HG02763 (cell line): Measurements from ENCODE around the gene WNT3.
"Not testable (repeated sequence)": the region's sequence is repeated elsewhere in the genome, so short reads cannot be mapped to it uniquely, and the experiment has no call there.

ENCODE experiments used
- ATAC-seq: cut with Tn5 transposase; IDR thresholded peaks from one replicate; pipeline ENCODE4 v1.9.1; 2021; ENCODE audit warnings: mild to moderate bottlenecking, moderate library complexity; ENCODE audit not compliant: unreplicated experiment

WNT3 gene

DNA sequence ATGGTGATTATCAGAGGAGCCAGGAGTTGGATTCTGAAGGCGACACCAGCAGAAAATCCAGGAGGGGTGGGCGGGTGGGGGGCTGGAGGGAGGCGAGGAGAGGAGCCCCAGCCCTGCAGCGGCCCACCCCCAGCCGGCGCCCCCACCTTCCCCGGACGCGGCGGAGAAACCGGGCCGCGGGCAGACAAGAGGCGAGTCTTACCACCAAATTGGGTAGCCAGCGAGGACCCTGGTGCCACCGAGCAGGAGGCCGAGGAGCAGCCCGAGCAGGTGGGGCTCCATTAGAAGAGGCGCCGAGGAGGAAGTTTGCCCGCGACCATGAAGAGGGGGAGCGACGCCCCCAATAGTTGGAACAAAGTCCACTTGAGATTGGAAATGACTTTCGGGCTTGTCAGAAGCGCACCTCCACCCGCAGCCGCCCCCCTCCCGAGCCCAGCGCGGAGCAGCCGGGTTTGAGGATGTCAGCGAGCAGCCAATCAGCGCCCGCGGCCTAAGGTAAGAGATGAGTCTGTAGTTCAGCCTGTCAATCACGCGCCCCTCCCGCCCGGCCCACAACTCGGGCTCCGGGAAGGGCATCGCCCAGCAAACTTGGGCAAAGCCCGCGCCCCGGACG is at the start of gene WNT3:
TSS of gene WNT3 (minus strand) at position 377 of the 613 bp plus-strand sequence. CDS start at position 282, 95 bp downstream.
- ATAC-seq: no peak

DNA sequence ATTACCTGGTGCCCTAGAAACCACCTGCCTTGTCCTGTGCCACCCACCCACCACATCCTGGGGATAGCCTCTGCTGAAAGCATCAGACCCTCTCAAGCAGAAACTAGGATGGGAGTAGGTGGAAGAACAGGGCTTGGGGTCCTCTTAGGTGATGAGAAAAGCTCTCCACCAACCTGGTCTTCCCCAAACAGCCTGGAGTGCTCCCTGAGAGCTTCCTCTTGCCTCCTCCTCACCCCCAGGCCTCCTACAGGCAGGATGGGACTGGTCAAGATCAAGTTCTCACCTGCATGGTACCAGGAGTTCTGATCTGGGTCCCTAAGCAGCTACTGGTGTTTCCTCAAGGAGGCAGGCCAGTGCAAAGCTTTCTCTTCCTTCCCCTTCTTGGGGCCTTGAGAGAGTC is 48.3 kb upstream of the WNT3 start:
- ATAC-seq: no peak

DNA sequence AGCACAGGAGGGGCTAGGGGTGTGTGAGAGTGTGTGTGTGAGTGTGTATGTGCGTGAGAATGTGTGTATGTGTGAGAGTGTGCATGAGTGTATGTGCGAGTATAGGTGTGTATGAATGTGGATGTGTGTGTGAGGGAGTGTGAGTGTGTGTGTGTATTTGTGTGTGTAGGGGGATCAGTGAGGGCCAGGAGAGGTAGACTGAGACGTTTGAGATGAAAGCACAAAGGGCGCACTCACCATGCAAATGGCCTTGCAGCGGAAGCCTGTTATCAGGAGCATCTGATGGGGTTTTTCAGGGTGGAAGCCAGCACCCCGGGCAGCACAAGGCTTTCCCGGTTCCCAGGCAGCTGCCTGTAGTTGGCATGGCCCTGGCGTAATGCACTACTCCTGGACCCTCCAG is 47.8 kb upstream of the WNT3 start:
- ATAC-seq: no peak

DNA sequence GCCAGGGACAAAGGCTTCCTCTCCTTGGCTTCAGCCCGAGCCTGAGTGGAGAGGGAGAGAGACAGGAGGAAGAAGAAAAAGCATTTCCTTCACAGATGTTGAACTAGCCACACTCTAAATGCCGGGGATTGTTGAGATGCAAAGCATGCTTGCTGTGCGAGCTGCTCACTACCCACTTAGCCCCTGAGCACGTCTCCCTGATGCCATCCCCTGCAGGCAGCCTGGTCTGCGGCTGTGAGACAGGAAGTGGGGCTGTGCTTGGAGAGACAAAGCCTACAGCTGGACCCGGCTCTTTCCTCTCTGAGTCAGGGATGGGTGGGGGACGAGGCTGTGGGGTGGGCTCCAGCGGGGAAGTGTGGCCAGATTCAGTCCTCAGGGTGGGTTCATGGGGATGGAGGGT is 46.6 kb upstream of the WNT3 start:
- ATAC-seq: no peak

GRCh38 chr17:46863383-46864121 is 45.1 kb upstream of the WNT3 start:
- ATAC-seq: no peak

DNA sequence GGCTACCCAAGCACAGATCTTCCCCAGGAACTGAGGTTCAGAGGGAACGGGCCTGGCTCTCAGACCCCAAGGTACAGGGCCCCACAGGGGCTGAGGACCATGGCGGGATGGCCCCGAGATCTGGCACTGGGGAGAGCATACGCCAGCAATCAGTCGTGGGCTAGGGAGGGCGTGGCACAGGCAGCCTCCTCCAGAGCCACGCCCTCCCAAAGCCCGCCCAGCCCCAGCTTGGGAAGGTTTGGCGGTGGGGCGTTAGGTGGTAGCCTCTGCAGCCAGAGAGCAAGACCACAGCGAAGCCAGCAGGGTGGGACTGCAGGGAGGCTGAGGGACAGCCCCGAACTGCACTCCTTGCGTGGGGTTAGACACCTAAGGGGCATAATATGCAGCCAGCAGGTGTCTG is 44.5 kb upstream of the WNT3 start:
- ATAC-seq: no peak

GRCh38 chr17:46859996-46860395 is 41.5 kb upstream of the WNT3 start:
- ATAC-seq: no peak

DNA sequence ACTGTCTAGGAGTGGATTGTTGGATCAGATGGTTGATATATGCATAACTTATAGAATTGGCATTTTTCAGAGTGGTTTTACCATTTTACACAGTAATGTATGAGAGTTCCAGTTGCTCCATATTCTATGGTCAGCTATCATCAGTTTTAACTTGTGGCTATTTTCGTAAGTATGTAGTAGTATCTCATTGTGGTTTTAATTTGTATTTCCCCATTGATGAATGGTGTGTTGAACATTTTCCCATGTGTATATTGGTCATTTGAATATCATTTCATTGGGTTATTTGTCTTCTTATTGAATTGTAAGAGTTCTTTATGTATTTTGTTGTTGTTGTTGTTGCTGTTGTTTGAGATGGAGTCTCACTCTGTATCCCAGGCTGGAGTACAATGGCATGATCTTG is 39.1 kb upstream of the WNT3 start:
- ATAC-seq: no peak

DNA sequence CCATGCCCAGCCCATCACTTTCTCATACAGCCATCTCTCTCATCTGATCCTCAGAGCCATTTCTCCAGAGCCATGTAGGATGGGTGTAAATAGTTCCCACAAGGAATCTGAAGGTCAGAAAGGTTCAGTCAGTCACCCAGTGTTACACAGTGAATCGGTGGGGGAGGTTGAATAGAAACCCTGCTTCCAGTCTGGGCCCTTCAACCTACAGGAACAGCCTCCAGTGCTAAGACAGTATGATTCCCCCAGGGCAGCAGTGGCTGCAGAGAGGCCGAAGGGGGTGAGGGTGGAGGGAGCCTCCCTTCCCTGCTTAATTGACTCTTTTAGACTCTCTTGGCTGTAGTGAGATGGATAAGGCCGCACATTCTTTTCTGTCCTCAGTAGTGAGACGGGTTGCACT is 36.5 kb upstream of the WNT3 start:
- ATAC-seq: no peak

DNA sequence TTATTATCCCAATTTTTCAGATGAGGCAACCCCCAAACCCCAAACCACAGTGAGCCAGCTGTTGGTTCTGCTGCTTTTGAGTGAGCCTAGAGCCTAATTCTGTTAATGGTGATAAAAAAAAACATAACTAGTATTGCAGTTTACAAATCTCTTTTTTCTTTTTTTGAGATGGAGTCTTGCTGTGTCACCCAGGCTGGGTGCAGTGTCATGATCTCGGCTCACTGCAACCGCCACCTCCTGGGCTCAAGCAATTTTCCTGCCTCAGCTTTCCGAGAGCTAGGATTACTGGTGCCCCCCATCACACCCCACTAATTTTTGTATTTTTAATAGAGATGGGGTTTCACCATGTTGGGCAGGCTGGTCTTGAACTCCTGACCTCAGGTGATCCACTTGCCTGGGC is 36.0 kb upstream of the WNT3 start:
- no peak for ATAC-seq

DNA sequence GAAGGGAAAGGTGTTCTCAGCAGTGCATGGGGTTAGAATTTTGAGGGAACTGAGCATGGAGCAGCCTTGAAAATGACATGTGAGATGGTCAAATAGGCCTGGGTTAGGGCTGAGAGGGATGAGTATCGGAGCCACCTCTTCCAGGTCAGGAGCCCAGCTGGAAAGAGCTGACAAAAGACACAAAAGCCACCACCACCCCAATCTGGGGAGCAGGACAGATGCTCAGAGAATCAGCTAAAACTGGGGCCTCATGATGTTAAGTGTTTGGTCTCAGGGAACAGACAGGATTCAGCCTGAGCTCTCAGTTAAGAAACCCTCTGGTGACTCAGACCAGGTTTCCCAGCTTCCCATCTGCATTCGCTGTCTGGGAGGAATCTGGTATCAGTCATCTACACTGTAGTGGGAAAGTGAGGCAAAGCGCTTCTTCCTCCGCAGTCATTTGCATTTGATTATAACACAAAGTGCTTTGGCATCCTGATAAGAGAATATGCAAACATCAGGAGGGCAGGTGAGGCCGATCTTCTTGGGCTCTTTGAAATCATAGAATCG is 35.5 kb upstream of the WNT3 start:
- no peak for ATAC-seq

- no peak for ATAC-seq
Observed at GRCh38 chr17:46851029-46851741, 32.7 kb upstream of the WNT3 start, which contains the start of gene WNT9B. WNT9B (plus strand) TSS chr17:46851583; CDS start chr17:46851639, 56 bp downstream.

DNA sequence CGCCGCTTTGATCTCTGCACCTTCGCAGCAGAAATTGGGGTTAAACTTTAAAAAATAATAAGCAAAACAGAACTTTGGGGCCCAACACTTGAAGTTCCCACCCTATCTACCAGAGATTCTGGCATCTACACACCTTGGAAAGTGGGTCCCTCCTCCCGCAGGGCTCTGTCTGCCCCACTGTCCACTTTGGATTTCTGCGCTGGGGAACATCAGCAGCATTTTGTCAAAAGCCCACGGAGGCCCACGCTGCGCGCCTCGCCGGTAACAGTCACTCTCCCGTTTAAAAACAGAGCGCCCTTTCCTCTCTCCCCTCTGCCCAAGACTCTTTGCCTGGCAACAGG is 32.2 kb upstream of the WNT3 start:
- ATAC-seq: no peak

DNA sequence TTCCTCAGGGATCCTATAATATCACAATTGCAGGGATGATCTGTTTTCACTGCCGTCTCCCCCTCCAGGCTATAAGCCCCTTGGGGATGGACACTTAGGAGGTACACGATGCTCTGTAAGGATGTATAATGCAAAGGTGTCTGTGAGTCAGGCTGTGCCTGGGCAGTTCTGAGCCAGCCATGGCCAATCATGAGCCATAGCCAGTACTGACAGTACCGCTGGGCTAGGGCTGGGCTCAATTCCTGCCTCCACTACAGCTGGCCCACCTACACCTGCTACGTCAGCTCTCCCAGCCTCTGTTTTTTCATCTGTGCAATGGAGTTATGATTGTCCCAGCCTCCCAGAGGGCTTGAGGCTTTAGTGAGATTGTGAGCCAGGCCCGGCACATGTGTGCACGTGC is 30.0 kb upstream of the WNT3 start:
- ATAC-seq: no peak

GRCh38 chr17:46847204-46848191 is 29.0 kb upstream of the WNT3 start:
- no peak for ATAC-seq

GRCh38 chr17:46842835-46843234 is 24.3 kb upstream of the WNT3 start:
- ATAC-seq: no peak

DNA sequence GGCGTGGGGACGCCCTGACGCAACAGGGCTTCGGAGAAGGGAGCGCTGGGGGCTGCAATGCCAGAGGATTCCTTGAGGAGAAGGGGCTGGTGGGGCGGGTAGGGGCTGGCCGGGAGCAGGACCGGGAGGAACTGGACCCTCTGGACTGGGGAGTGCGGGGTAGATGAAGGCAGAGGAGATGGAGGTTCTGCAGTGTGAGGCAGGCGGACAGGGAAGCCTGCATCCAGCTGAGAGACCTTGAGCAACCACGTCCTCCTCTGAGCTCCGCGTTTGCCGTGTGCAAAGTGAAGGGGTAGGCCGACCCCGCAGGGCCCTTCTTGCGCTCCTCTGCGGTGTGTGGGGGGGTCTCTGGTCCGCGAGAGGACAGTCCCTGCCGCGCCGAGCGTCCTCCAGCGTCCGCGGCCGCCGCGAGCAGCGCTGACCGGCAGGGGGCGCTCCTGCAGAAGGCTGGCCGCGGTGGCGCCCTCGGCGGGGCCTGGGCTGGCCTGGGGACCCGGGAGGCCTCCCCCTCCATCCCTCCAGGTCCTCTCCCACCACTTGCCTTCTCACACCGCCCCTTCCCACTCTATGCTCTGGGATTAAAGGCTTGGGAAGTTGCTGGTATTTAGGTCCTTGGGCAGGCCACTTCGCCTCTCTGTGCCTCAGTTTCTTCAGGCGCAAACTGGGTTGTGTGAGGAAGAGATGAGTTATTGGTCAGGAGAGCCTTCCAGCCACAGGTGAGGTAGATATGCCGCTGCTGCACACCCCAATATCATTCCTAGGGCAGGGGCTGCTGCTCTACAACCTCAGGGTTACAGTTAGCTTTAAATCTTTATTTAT is 23.3 kb upstream of the WNT3 start:
- ATAC-seq: no peak

- ATAC-seq: not testable (repeated sequence)
Observed at GRCh38 chr17:46840596-46840995, 22.1 kb upstream of the WNT3 start.

DNA sequence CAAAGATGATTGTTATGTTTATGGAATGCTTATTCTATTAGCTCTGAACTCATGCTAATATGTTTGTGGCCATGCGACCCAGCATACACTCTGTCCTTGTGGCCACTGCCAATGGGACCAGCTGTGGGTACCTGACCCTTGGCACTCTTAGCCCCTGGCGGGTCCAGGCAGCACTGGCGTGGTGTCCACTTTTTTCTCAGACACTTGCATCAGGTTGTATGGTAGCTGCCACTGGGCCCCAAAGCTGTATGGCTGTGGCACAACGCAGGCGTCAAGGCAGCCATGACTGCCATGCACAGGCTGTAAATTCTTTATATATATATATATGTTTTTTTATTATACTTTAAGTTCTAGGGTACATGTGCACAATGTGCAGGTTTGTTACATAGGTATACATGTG is 20.7 kb upstream of the WNT3 start:
- no peak for ATAC-seq

DNA sequence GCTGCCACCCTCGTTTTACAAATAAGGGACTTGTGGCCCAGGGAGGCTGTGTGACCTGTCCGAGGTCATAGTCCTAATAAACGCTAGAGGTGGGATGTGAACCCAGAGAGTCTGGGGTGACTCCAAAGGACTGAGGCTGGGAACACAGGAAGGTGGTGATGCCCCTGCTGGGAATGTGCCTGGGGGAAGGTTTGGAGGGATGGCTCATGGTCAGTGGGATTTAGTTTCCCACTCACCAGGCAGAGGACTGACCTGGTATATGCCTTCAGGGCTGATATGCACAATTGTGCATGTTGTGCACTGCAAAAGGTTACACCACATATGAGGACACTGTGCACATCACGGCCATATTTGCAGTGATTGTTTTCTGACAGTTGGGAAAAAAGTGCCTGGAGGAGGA is 19.0 kb upstream of the WNT3 start:
- ATAC-seq: no peak
